ENCODE results near the gene MS4A1. TPM values are rescaled to one million over a fixed set of nuclear protein-coding genes. Genes with fewer than 3 reads are reported as not detected.

The MS4A1 gene
- total and polyA plus RNA-seq, 8 donors: 0.12 to 8.8 (median 1.2) TPM; not detected in 1

DNA sequence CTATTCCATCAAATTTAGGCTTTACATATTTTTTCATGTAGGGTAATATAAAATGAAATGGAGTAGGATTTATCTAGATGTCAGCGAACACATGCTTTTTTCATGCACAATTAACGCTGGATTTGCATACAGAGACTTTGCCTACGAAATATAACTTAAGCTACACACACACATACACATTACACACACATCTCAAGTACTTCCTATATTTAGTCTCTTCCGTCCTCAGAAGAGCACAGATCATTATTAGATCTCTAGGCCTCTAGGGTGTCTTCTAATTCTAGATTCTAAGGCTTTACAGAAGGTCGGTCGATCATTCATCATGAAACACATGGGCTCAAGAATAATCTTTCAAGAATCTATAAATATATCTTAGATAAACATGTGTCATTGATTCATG is 55.7 kb downstream of the MS4A1 start:
- WGBS, 5 donors: 63 to 74% (median 69%) methylated on average over 6 of the region's 6 CpGs

DNA sequence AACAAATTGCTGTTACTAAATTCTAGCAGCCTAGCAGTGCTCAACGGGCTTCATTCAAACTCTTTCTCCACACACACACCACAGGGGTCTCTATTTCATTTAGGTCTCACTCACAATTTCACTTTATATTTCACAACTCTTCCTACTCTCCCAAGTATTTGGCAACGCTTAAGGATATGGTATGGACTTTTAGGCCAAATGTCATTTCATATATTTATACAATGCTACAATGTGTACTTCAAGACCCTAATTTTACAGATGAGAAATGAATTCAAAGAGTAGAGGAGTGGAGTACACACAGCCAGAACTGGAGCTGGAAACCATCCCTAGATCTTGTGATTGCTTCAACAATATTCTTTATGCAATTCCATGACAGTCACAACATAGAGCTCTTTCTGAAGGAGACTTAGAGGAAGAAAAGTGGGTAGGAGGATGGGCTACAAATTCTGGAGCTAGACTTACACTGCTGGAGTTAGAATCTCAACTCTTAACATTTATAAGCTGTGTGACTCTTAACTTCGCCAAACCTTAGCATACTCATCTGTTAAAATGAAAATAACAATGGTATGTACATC is 57.1 kb downstream of the MS4A1 start:
- Histone ChIP-seq H3K27ac (no peak overlapping the region), H3K27me3 (no peaks in the 10 kb centered on the region), H3K9me3 (no peaks in the 10 kb centered on the region), H3K4me3 (no peak overlapping the region), H3K36me3 (no peaks in the 10 kb centered on the region), H3K4me1 (no peaks in the 10 kb centered on the region)
- 60 to 76% (median 67%) methylated on average over 3 of the region's 3 CpGs for WGBS, 5 donors
- intact Hi-C loops (cut with DNase I; ENCODE audit: low total_unique reads): no loop called here
- TF ChIP-seq, protein P1, sequence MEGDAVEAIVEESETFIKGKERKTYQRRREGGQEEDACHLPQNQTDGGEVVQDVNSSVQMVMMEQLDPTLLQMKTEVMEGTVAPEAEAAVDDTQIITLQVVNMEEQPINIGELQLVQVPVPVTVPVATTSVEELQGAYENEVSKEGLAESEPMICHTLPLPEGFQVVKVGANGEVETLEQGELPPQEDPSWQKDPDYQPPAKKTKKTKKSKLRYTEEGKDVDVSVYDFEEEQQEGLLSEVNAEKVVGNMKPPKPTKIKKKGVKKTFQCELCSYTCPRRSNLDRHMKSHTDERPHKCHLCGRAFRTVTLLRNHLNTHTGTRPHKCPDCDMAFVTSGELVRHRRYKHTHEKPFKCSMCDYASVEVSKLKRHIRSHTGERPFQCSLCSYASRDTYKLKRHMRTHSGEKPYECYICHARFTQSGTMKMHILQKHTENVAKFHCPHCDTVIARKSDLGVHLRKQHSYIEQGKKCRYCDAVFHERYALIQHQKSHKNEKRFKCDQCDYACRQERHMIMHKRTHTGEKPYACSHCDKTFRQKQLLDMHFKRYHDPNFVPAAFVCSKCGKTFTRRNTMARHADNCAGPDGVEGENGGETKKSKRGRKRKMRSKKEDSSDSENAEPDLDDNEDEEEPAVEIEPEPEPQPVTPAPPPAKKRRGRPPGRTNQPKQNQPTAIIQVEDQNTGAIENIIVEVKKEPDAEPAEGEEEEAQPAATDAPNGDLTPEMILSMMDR (IDR thresholded peaks at IDR 0.05): no peak
- TF ChIP-seq EP300 (IDR thresholded peaks at IDR 0.05) (no peak), POLR2A (IDR thresholded peaks at IDR 0.05) (no peak), POLR2AphosphoS5 (IDR thresholded peaks at IDR 0.05) (no peak)
- DNase-seq: peak in 1 of 2 donors; percentile 25

More for the DNA sequence above, 55.7 kb downstream of the MS4A1 start:
- intact Hi-C loops (cut with DNase I; ENCODE audit: low total_unique reads): no loop called here
- no peak overlapping the region for H3K27ac ChIP-seq
- DNase-seq: peak in 1 of 2 donors; percentile 3
- no peaks in the 10 kb centered on the region for H3K36me3 ChIP-seq
- H3K9me3 ChIP-seq: no peaks in the 10 kb centered on the region
- H3K4me1 ChIP-seq: no peaks in the 10 kb centered on the region
- no peak overlapping the region for H3K4me3 ChIP-seq
- H3K27me3 ChIP-seq: no peaks in the 10 kb centered on the region
- TF ChIP-seq EP300 (IDR thresholded peaks at IDR 0.05) (no peak), POLR2A (IDR thresholded peaks at IDR 0.05) (no peak), POLR2AphosphoS5 (IDR thresholded peaks at IDR 0.05) (no peak)
- TF ChIP-seq, protein P1 (IDR thresholded peaks at IDR 0.05): no peak

DNA sequence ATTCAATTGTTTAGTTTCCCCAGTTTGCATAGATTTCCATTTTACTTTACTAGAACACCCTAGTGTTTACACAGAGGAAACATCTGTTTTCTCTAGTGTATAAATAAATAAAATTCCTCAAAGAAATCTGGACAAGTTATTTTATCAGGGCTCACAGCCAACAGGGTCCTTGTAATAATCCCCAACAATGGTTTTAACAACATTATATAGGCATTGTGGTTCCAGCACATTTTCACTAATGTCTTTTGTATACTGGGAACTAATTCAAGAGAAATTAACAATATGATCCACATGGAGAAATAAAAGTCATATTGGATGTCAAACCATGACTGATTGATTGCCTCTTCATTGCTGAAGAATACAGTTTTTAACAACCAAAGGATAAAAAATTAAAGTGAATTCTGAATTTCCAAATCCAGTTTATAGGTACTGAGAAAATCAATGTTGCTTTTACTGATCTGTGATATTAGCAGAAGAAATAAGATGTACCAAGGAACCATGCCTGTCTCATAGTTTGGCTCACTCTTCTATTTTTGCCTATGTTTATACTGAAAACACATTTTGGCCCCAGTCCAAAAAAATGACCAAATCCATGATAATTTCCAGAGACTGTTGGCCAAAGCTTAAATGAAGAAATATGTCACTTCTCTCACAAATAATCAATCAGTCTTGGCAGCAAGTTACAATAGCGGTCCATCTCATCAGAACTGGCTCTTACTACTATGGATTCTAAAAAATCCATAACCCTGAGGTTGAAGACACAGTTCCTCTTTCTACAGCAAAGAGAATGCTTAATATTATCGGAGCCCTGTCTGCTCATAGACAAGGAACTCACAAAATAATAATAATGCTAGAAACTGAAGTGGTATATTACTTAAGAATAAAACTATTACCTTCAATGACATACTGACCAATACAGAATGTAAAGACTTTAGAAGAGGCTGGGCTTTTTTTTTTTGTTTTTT is 58.1 kb downstream of the MS4A1 start:
- 53 to 77% (median 74%) methylated on average over 2 of the region's 2 CpGs for WGBS, 5 donors
- no peak for TF ChIP-seq POLR2A (IDR thresholded peaks at IDR 0.05)
- TF ChIP-seq POLR2AphosphoS5 (IDR thresholded peaks at IDR 0.05): no peak
- TF ChIP-seq EP300 (IDR thresholded peaks at IDR 0.05): no peak
- TF ChIP-seq, protein P1 (IDR thresholded peaks at IDR 0.05): no peak

DNA sequence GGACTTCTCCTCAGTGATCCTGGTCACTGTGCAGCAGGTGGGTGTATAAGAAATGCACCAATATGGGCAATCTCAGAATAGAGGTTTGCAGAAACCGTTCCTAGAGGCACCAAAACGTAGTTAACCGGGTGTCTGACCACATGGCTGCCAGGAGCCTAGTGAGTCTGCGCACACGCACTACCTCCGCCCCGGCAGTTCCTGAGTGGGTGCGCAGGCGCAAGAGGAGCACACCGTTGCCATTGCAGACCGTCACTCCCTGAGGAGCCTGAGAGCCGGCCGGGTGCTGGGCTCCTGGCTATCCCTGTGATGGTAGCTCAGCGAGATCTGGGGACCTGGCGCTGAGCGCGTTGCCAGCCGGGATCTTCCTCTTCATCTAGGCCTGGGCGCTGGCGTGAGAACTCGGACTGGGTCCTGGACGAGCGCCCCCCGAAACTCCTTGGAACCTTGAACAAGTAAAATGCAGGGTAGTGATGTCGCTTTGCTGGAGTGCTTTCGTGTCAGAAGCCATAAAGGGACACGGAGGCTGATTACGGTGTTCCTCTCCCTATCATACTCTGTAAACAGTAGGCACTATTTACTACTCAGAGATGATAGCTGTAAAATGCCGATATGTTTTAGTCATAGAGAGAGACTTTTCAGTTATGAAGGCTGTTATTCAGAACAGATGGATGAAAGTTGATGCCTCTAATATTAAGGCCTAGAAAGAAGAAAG is 59.7 kb downstream of the MS4A1 start, which contains the start of gene MS4A13:
Gene MS4A13, plus strand, starts transcription at position 249 of the 712 bp plus-strand sequence. CDS start 2,692 bp downstream, outside the sequence.
- Histone ChIP-seq H3K27ac (no peak within 1 kb of the TSS), H3K36me3 (no peaks in the 10 kb centered on the region), H3K27me3 (peaks cover 0 to under 1% (median 0%) of the 10 kb centered on the region in 3 donors), H3K4me3 (no peak within 1 kb of the TSS), H3K4me1 (no peaks in the 10 kb centered on the region), H3K9me3 (peaks cover 0 to 3% (median under 1%) of the 10 kb centered on the region in 4 donors)
- intact Hi-C loops (cut with DNase I; ENCODE audit: low total_unique reads): no loop called here
- DNase-seq: no peak
- 92 to 96% (median 94%) methylated on average over 28 to 29 of the region's 29 CpGs for WGBS, 5 donors
- no peak for TF ChIP-seq EP300 (IDR thresholded peaks at IDR 0.05)
- TF ChIP-seq, protein P1 (IDR thresholded peaks at IDR 0.05): no peak
- no peak for TF ChIP-seq POLR2A (IDR thresholded peaks at IDR 0.05)
- no peak for TF ChIP-seq POLR2AphosphoS5 (IDR thresholded peaks at IDR 0.05)

More for the DNA sequence above, 58.1 kb downstream of the MS4A1 start:
- no peaks in the 10 kb centered on the region for H3K27me3 ChIP-seq
- no peaks in the 10 kb centered on the region for H3K36me3 ChIP-seq
- H3K4me1 ChIP-seq: no peaks in the 10 kb centered on the region
- H3K4me3 ChIP-seq: no peak overlapping the region
- DNase-seq: peak in 1 of 2 donors; percentile 45
- no peak overlapping the region for H3K27ac ChIP-seq
- intact Hi-C loops (cut with DNase I; ENCODE audit: low total_unique reads): no loop called here
- H3K9me3 ChIP-seq: no peaks in the 10 kb centered on the region
